Astrocyte of the spinal cord (primary cell): ENCODE data around the gene CCN5.

Source experiments
- DNase-seq: peaks from one replicate; pipeline ENCODE4 v3.0.0; 2011; ENCODE audit warnings: low read depth, low spot score
- H3K4me3 ChIP-seq: 2 replicates; pipeline ENCODE4 v1.5.1; 2011; ENCODE audit warnings: low read depth, mild to moderate bottlenecking, low read length, moderate library complexity
- CTCF ChIP-seq: IDR thresholded peaks from 2 replicates; pipeline ENCODE4 v1.5.1; 2012; ENCODE audit warnings: low read depth, mild to moderate bottlenecking, low read length, inconsistent platforms
- in situ Hi-C: cut with HindIII; loops from 2 replicates; pipeline ENCODE4 v1.10.0; 2017; ENCODE audit warnings: low sequenced_read_pairs

Gene CCN5

DNA sequence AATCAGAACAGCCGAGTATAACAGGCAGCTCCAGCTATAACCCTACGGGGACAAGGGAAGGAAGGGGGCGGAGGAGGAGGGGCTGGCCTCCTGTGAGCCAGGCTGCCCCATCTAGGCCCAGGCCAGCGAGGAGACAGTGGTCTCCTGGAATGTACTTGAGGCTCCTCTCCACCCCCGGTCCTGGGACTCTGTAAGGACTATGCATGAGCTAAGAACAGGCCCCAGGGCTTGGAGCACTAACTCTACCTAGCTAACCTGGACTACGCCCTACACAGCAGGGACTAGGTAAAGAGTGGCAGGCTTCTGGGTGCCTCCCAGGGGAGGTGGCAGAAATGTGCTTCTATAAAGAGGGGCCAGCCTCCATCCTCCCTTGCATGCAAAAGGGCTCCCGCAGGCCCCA lies 39.4 kb downstream of the CCN5 start:
- no peak for DNase-seq
- H3K4me3 ChIP-seq = no peak overlapping the region
- TF ChIP-seq CTCF = no peak
- in situ Hi-C loops = no loop called here

- DNase-seq = no peak
- in situ Hi-C loops = no loop called here
- TF ChIP-seq CTCF = no peak
- H3K4me3 ChIP-seq = no peak overlapping the region
Measured at GRCh38 chr20:44756011-44756688, 41.0 kb downstream of the CCN5 start.

DNA sequence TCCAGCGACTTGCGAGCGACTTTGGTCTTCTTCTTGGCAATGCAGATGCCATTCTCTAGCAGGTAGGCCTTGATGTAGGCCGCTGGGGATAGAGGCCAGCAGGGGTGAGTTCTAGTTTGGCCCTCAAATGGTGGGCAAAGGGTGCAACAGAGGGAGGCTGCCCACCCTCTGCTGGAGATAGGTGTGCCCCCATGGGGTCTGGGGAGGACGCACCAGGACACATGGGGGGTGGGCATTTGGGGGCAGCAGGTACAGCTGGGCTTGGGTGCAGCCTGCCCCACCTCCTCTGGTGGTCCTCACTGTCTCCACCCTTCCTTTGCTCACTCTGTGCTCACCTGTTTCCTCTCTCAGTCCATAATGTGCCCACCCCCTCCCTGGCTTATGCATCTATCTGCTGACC lies 41.8 kb downstream of the CCN5 start:
- DNase-seq = no peak
- TF ChIP-seq CTCF = no peak
- in situ Hi-C loops = no loop called here
- no peak overlapping the region for H3K4me3 ChIP-seq

GRCh38 chr20:44758247-44759101 lies 43.3 kb downstream of the CCN5 start:
- DNase-seq = no peak
- in situ Hi-C loops = no loop called here
- no peak overlapping the region for H3K4me3 ChIP-seq
- no peak for TF ChIP-seq CTCF

DNA sequence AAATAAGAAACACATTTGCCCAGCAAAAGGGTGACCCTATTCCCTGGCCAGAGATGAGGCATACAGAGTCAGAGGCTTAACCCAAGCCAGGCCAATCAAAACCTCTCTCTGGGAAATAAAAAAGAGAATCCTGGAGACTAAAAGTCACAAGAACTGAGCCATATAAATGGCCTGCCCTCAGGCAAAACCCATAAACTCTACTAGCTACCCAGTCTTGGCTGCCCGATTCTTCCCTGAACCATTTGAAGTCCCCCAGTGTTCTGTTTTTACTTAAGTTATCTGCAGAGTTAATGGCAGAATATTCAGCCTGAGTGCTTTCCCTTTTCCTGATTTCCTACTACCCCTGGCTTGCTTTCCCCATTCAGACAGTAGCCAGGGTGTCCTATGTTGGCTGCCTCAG lies 44.4 kb downstream of the CCN5 start:
- no peak for DNase-seq
- no peak for TF ChIP-seq CTCF
- in situ Hi-C loops = no loop called here
- H3K4me3 ChIP-seq = no peak overlapping the region

- DNase-seq = no peak
- TF ChIP-seq CTCF = no peak
- in situ Hi-C loops = no loop called here
- no peak overlapping the region for H3K4me3 ChIP-seq
Measured at GRCh38 chr20:44761423-44761822, 46.3 kb downstream of the CCN5 start.
